Spinal cord (tissue), 10 donors: ENCODE data around the gene TBX19. TPM values are rescaled to one million over a fixed set of nuclear protein-coding genes. Genes with fewer than 3 reads are reported as not detected.
A peak's percentile ranks its signal among the peaks of the same experiment; 100 is the strongest.

ENCODE experiments used
- DNase-seq, 6 donors: peaks; one replicate each; pipeline versions ENCODE4 v3.0.0 to v3.0.0-alpha.2; 2013 to 2015; ENCODE audit warnings: low spot score in 6 of 6, low read depth in 4 of 6
- H3K27ac ChIP-seq: one replicate; pipeline ENCODE4 v1.5.1; 2013; ENCODE audit warnings: low read depth, low read length, control low read depth
- H3K27me3 ChIP-seq: one replicate; pipeline ENCODE4 v1.6.1; 2013; ENCODE audit warnings: low read length; ENCODE audit not compliant: control insufficient read depth, insufficient read depth
- H3K36me3 ChIP-seq: one replicate; pipeline ENCODE4 v1.6.1; 2013; ENCODE audit warnings: low read length; ENCODE audit not compliant: control insufficient read depth, insufficient read depth
- H3K4me1 ChIP-seq: one replicate; pipeline ENCODE4 v1.6.1; 2013; ENCODE audit warnings: low read length; ENCODE audit not compliant: control insufficient read depth, insufficient read depth
- H3K4me3 ChIP-seq: one replicate; pipeline ENCODE4 v1.5.1; 2013; ENCODE audit warnings: low read depth, low read length, control low read depth
- H3K9me3 ChIP-seq: one replicate; pipeline ENCODE4 v1.6.1; 2013; ENCODE audit warnings: low read length; ENCODE audit not compliant: control insufficient read depth, insufficient read depth
- WGBS: methylation state at CpG from one replicate; pipeline ENCODE4 v1.1.5; 2013; ENCODE audit warnings: missing lambda C conversion rate; ENCODE audit not compliant: insufficient coverage; 5-methylcytosine and 5-hydroxymethylcytosine counted together
- polyA plus RNA-seq, 2 donors: library from polyadenylated mRNA; unstranded; fragments of 120-200 nt; gene quantifications; one replicate each; pipeline ENCODE4 v1.2.1, GENCODE V29; 2013; ENCODE audit not compliant: insufficient read length in 2 of 2
- total RNA-seq, 2 donors: library from RNA; depleted of rRNA in 1 of 2; stranded (reverse); fragments of 120-200 nt in 1 of 2; fragments of >200 nt in 1 of 2; gene quantifications; one replicate each; pipeline versions ENCODE4 v1.2.3 to v1.2.4, GENCODE V29; 2013 to 2014
- donor health status: healthy.

Gene TBX19
- total and polyA plus RNA-seq, 4 donors = 0.50 to 2.0 (median 1.3) TPM

DNA sequence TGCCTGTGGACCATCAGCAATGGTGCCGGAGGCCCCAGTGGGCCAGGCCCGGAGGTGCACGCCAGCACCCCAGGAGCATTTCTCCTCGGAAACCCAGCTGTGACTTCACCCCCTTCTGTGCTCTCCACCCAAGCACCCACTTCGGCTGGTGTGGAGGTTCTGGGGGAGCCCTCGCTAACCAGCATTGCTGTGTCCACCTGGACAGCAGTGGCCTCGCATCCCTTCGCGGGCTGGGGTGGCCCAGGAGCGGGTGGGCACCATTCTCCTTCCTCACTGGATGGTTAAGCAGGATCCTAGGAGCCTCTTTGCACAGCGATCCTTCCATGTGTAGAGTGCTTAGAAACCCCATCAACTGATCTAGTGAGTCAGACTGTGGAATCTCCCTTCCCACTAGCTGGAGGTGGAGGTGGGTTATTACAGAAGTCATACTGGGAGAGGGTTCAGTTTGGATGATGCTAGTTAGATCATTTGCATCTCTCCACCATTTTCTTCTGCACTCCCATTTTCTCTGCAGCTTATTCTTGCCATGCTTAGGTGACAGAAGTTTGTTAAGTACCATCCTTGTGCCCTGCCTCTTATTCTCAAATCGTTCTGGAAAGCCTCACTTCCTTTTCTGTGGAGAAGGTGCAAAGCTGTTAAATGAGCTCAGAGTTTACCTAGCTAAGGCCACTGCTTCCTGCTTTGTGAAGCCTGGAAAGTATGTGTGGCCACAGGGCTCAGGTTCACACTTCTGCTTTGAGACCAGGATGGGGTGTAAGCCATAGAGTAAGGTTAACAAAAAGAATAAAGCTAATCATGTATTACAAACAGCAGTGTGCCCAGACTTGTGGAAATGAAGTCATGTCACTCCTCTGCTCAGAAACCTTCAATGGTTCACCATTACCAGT, 32.3 kb downstream of the TBX19 start:
- H3K9me3 ChIP-seq = no peaks in the 10 kb centered on the region
- no peak overlapping the region for H3K4me3 ChIP-seq
- no peaks in the 10 kb centered on the region for H3K27me3 ChIP-seq
- 100% methylated on average over 11 of the region's 12 CpGs for WGBS
- H3K4me1 ChIP-seq = no peaks in the 10 kb centered on the region
- no peak for DNase-seq
- H3K36me3 ChIP-seq = peaks cover 4% of the 10 kb centered on the region
- H3K27ac ChIP-seq = no peak overlapping the region

DNA sequence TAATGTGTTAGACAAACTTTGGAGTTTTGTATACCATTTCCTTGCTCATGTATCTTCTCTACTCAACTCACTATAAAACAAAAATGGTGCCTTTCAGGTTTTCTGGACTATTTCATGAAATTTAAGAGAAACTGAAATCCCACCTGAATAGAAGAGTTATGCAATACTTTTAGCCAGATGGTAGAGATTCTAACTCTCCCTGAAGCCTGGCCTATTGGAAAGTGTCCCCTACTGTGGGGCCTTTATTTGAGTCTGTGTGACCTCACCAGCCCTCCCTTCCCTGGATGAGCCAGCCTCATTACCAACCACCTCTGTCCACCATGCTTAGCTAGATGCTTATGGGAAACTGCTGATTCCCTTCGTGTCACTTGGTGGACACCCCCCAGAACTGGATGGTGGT, 35.5 kb downstream of the TBX19 start:
- no CpG with 5 or more reads among the region's 1 CpG for WGBS
- Histone ChIP-seq H3K36me3 (peaks cover 4% of the 10 kb centered on the region), H3K27me3 (no peaks in the 10 kb centered on the region), H3K4me1 (no peaks in the 10 kb centered on the region), H3K27ac (no peak overlapping the region), H3K9me3 (no peaks in the 10 kb centered on the region), H3K4me3 (no peak overlapping the region)
- DNase-seq = no peak

GRCh38 chr1:168317309-168317708, 36.6 kb downstream of the TBX19 start:
- no peaks in the 10 kb centered on the region for H3K27me3 ChIP-seq
- H3K4me3 ChIP-seq = no peak overlapping the region
- H3K4me1 ChIP-seq = no peaks in the 10 kb centered on the region
- H3K27ac ChIP-seq = no peak overlapping the region
- 92% methylated on average over 2 of the region's 4 CpGs for WGBS
- H3K9me3 ChIP-seq = no peaks in the 10 kb centered on the region
- DNase-seq = no peak
- peaks cover 4% of the 10 kb centered on the region for H3K36me3 ChIP-seq

- Histone ChIP-seq H3K27ac (no peak overlapping the region), H3K4me3 (no peak overlapping the region)
- no peak for DNase-seq
Observed at GRCh38 chr1:168319691-168320090, 39.0 kb downstream of the TBX19 start.

DNA sequence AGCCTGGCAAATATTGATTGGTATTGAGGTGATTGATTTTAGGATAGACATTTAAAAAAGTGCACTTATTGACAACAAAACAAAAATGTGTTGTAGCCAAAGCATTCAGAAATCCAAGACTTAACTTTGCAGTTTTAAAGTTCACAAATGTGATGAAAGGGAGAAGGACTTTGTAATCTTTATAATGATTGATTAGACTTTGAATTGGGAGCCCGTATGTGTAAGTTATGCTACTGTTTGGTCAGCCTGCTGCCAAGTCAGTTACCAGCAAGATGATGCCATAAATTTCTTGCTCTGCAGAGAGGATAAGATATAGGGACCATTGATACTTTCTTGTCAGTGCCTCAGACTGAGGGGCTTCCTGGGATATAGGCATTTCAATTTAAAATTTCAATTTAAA, 39.5 kb downstream of the TBX19 start:
- H3K27me3 ChIP-seq = no peaks in the 10 kb centered on the region

More at GRCh38 chr1:168319691-168320090, 39.0 kb downstream of the TBX19 start:
- Histone ChIP-seq H3K36me3 (no peaks in the 10 kb centered on the region), H3K4me1 (no peaks in the 10 kb centered on the region), H3K27me3 (no peaks in the 10 kb centered on the region), H3K9me3 (peaks cover 2% of the 10 kb centered on the region)
- 79% methylated on average over 7 of the region's 8 CpGs for WGBS

GRCh38 chr1:168320800-168321450, 40.2 kb downstream of the TBX19 start:
- Histone ChIP-seq H3K9me3 (peaks cover 2% of the 10 kb centered on the region), H3K36me3 (no peaks in the 10 kb centered on the region), H3K27me3 (no peaks in the 10 kb centered on the region), H3K4me1 (no peaks in the 10 kb centered on the region), H3K27ac (no peak overlapping the region), H3K4me3 (no peak overlapping the region)
- peak in 1 of 6 donors; percentile 37 for DNase-seq
- 83% methylated on average over 1 of the region's 5 CpGs for WGBS

More for the DNA sequence above, 39.5 kb downstream of the TBX19 start:
- Histone ChIP-seq H3K9me3 (peaks cover 2% of the 10 kb centered on the region), H3K4me3 (no peak overlapping the region), H3K36me3 (no peaks in the 10 kb centered on the region), H3K27ac (no peak overlapping the region), H3K4me1 (no peaks in the 10 kb centered on the region)
- 82% methylated on average over 1 of the region's 1 CpG for WGBS
- DNase-seq = no peak

DNA sequence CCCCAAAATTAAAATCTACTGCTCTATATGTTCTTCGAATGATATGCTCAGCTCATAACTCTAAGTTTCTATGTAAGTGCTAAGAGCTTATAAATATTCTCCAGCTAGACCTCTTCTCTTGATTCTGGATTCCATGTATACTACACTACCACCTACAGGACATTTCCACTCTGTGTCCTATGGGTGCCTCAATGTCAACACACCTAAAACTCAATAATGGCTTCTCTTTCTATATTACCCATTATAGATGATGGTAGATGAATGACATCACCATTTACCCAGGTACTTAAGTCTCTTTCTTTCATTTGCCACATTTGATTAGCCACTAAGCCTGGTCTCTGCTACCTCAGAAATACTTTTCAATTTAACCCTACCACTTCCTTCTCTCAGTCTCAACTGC, 41.3 kb downstream of the TBX19 start:
- H3K27ac ChIP-seq = no peak overlapping the region
- no peaks in the 10 kb centered on the region for H3K4me1 ChIP-seq
- WGBS = no CpG with 5 or more reads among the region's 1 CpG
- H3K9me3 ChIP-seq = peaks cover 2% of the 10 kb centered on the region
- DNase-seq = no peak
- no peaks in the 10 kb centered on the region for H3K36me3 ChIP-seq
- H3K27me3 ChIP-seq = no peaks in the 10 kb centered on the region
- no peak overlapping the region for H3K4me3 ChIP-seq

DNA sequence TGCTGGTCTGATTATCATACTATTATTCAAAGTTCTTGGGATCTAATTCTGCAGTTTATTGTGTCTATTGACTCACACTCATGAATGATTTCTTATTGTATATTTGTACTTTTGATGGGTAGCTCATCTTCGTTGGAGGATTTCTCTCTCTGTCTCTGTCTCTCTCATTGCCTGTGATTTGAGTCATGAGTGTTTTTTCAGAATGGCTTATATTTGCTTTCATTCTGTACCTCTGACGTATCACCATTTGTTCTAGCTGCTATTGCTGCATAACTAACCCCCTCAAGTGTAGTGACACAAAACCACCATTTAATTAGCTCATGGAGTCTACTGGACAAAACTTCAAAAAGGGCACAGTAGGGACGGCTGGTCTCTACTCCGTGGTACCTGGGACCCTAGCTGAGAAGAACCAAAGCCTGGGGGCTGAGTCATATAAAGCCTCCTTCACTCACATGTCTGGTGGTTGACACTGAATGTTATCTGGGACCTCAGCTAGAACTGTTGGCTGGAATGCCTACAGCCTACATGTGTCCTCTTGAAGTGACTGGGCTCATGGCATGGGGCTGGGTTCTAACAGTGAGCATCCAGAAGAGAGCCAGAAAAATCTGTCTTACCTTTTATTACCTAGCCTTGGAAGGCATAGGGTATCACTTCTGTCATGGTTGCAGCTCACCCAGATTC, 44.2 kb downstream of the TBX19 start:
- Histone ChIP-seq H3K27me3 (no peaks in the 10 kb centered on the region), H3K4me1 (no peaks in the 10 kb centered on the region), H3K9me3 (peaks cover 2% of the 10 kb centered on the region), H3K36me3 (no peaks in the 10 kb centered on the region), H3K27ac (no peak overlapping the region), H3K4me3 (no peak overlapping the region)
- WGBS = 93% methylated on average over 3 of the region's 4 CpGs
- no peak for DNase-seq

GRCh38 chr1:168328731-168329364, 48.2 kb downstream of the TBX19 start:
- Histone ChIP-seq H3K9me3 (peaks cover 2% of the 10 kb centered on the region), H3K4me3 (no peak overlapping the region)

More at GRCh38 chr1:168328731-168329364, 48.2 kb downstream of the TBX19 start:
- DNase-seq = peak in 1 of 6 donors; percentile 65
- no peak overlapping the region for H3K27ac ChIP-seq
- H3K4me1 ChIP-seq = no peaks in the 10 kb centered on the region
- H3K36me3 ChIP-seq = no peaks in the 10 kb centered on the region
- no peaks in the 10 kb centered on the region for H3K27me3 ChIP-seq
- 87% methylated on average over 5 of the region's 5 CpGs for WGBS
